HepG2 (cell line): ENCODE results near the gene COA3. TPM values are rescaled to one million over a fixed set of nuclear protein-coding genes. Genes with fewer than 3 reads are reported as not detected.
A peak's percentile ranks its signal among the peaks of the same experiment; 100 is the strongest.

ENCODE experiments used
- BORCS8-MEF2B ChIP-seq: sonication (generic); formaldehyde crosslinking; IDR thresholded peaks from 2 replicates; pipeline ENCODE4 v1.8.0; 2022; ENCODE audit warnings: mild to moderate bottlenecking, missing genetic modification reagents
- CAMTA2 ChIP-seq: sonication (generic); formaldehyde crosslinking; IDR thresholded peaks from 2 replicates; pipeline ENCODE4 v1.4.0; 2020; ENCODE audit warnings: mild to moderate bottlenecking, missing genetic modification reagents, borderline replicate concordance
- CHD4 ChIP-seq: fragments of 200-600 bp; sonication (generic); IDR thresholded peaks from 2 replicates; pipeline ENCODE4 v1.7.0; 2017; ENCODE audit warnings: mild to moderate bottlenecking, low read length, borderline replicate concordance
- DNMT3B ChIP-seq: conservative IDR thresholded peaks from 2 replicates; pipeline ENCODE4 v1.6.1; 2016; ENCODE audit warnings: missing biosample characterization, control low read depth
- HCFC1 ChIP-seq: fragments of 150-350 bp; IDR thresholded peaks from 2 replicates; pipeline ENCODE4 v1.6.1; 2014; ENCODE audit warnings: low read depth, low read length
- HNRNPH1 ChIP-seq: fragments of 200-400 bp; formaldehyde crosslinking; optimal IDR thresholded peaks from 2 replicates; pipeline ENCODE3; 2017; ENCODE audit warnings: mild to moderate bottlenecking, low read depth, low read length
- HOXA9 ChIP-seq: sonication (generic); formaldehyde crosslinking; IDR thresholded peaks from 2 replicates; pipeline ENCODE4 v1.8.1; 2022; ENCODE audit warnings: missing genetic modification reagents, mild to moderate bottlenecking, moderate library complexity, borderline replicate concordance
- POLR2A ChIP-seq, 2 experiments: IDR thresholded peaks; 2 replicates each; pipeline ENCODE4 v1.6.1; 2011; ENCODE audit warnings: low read depth in 2 of 2, low read length in 2 of 2, mild to moderate bottlenecking in 1 of 2, moderate library complexity in 1 of 2; ENCODE audit not compliant: insufficient read depth in 1 of 2
- POLR2G ChIP-seq: fragments of 200-400 bp; formaldehyde crosslinking; IDR thresholded peaks from 2 replicates; pipeline ENCODE4 v1.6.1; 2018; ENCODE audit warnings: mild to moderate bottlenecking, low read depth, low read length, moderate library complexity
- REXO4 ChIP-seq: sonication (generic); formaldehyde crosslinking; IDR thresholded peaks from 2 replicates; pipeline ENCODE4 v1.8.0; 2022; ENCODE audit warnings: missing genetic modification reagents, mild to moderate bottlenecking, borderline replicate concordance
- TAF1 ChIP-seq: sonication (generic); formaldehyde crosslinking; IDR thresholded peaks from 2 replicates; pipeline ENCODE4 v1.4.0; 2020; ENCODE audit warnings: missing genetic modification reagents
- TSC22D2 ChIP-seq: sonication (generic); formaldehyde crosslinking; IDR thresholded peaks from 2 replicates; pipeline ENCODE4 v1.5.1; 2020; ENCODE audit warnings: missing genetic modification reagents, mild to moderate bottlenecking, borderline replicate concordance
- XBP1 ChIP-seq: sonication (generic); formaldehyde crosslinking; IDR thresholded peaks from 2 replicates; pipeline ENCODE4 v1.5.0; 2020; ENCODE audit warnings: missing genetic modification reagents
- ZBTB7B ChIP-seq: sonication (generic); formaldehyde crosslinking; IDR thresholded peaks from 2 replicates; pipeline ENCODE4 v1.4.0; 2020; ENCODE audit warnings: missing genetic modification reagents
- ZNF510 ChIP-seq: sonication (generic); formaldehyde crosslinking; IDR thresholded peaks from 2 replicates; pipeline ENCODE4 v1.4.0; 2020; ENCODE audit warnings: low read depth, mild to moderate bottlenecking, missing genetic modification reagents
- polyA plus RNA-seq, 8 experiments: library from polyadenylated mRNA; depleted of rRNA in 3 of 8; stranded (reverse) in 7 of 8; unstranded in 1 of 8; fragments of >200 nt; fragmentation: Illumina TruSeq in 4 of 8; extraction: Trizol in 4 of 8; gene quantifications; 2 replicates each; pipeline versions ENCODE4 v1.2.1 to v1.2.3, GENCODE V29; 2011 to 2016; ENCODE audit warnings: low read depth in 4 of 8, missing spikeins in 1 of 8, mixed read lengths in 1 of 8; ENCODE audit not compliant: insufficient read depth in 1 of 8
- total RNA-seq, 5 experiments: library from RNA; depleted of rRNA; stranded (reverse); fragments of >200 nt; fragmentation: Illumina TruSeq; extraction: Trizol; gene quantifications; 2 replicates each; pipeline ENCODE4 v1.2.3, GENCODE V29; 2016; ENCODE audit warnings: low read depth in 1 of 5
- TF ChIP-seq, protein P1 (sequence below): sonication (generic); formaldehyde crosslinking; IDR thresholded peaks from 2 replicates; pipeline ENCODE4 v1.5.1; 2020; ENCODE audit warnings: mild to moderate bottlenecking, moderate library complexity, missing genetic modification reagents
- TF ChIP-seq, protein P2 (sequence below): sonication (generic); formaldehyde crosslinking; IDR thresholded peaks from 2 replicates; pipeline ENCODE4 v1.4.0; 2020; ENCODE audit warnings: missing genetic modification reagents, borderline replicate concordance
- TF ChIP-seq, protein P3 (sequence below): sonication (generic); formaldehyde crosslinking; IDR thresholded peaks from 2 replicates; pipeline ENCODE4 v1.8.1; 2023; ENCODE audit warnings: missing genetic modification reagents, inconsistent platforms, borderline replicate concordance
- TF ChIP-seq, protein P4 (sequence below): sonication (generic); formaldehyde crosslinking; IDR thresholded peaks from 2 replicates; pipeline ENCODE4 v1.4.0; 2020; ENCODE audit warnings: missing genetic modification reagents, borderline replicate concordance
- TF ChIP-seq, protein P5 (sequence below): sonication (generic); formaldehyde crosslinking; IDR thresholded peaks from 2 replicates; pipeline ENCODE4 v1.4.0; 2020; ENCODE audit warnings: mild to moderate bottlenecking, low read depth, missing genetic modification reagents
- TF ChIP-seq, protein P6 (sequence below): IDR thresholded peaks from 2 replicates; pipeline ENCODE4 v1.6.1; 2016; ENCODE audit warnings: missing compliant biosample characterization, missing genetic modification reagents, borderline replicate concordance

The COA3 gene
- total and polyA plus RNA-seq, 2 of the 13 experiments (the other 11 are each of a cell fraction or from before 2014, with no cell fraction given) = 133 to 202 TPM

DNA sequence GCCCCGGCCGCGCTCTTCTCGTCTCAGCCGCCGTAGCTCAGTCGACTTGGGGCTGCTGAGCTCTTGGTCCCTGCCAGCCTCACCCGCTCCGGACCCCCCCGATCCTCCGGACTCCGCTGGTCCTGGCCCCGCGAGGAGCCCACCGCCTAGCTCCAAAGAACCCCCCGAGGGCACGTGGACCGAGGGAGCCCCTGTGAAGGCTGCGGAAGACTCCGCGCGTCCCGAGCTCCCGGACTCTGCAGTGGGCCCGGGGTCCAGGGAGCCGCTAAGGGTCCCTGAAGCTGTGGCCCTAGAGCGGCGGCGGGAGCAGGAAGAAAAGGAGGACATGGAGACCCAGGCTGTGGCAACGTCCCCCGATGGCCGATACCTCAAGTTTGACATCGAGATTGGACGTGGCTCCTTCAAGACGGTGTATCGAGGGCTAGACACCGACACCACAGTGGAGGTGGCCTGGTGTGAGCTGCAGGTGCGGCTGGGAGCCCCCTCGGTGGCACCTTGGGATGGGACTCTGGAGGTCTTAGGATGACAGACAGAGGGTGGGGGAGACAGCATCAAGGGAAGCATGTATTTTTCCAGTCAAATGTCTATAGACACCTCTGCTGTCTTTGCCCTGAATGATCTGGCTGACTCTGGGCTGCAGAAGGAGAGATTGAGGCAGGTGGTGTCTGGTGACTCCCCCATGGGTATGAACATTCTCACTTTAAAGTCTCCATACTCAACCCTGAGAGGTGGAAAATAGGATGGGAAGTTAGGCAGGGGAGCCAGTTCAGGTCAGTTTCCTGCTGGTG, 17.5 kb downstream of the COA3 start (continued):
- TF ChIP-seq HOXA9 (CRISPR knock-in tag) = no peak
- TF ChIP-seq CHD4 = no peak
- TF ChIP-seq HNRNPH1 = no peak
- TF ChIP-seq CAMTA2 (CRISPR knock-in tag) = peak; percentile 89; the same call in 1 of the 2 replicates
- TF ChIP-seq POLR2A (IDR thresholded peaks at IDR 0.05; ENCODE audit: insufficient read depth in 1 of 2, low read depth in 2 of 2, low read length in 2 of 2) = 0 out of 4 replicates have a peak, but pooled peaks of 1 of the 2 experiments have one; percentile 14
- no peak for TF ChIP-seq TSC22D2
- TF ChIP-seq, protein P1, sequence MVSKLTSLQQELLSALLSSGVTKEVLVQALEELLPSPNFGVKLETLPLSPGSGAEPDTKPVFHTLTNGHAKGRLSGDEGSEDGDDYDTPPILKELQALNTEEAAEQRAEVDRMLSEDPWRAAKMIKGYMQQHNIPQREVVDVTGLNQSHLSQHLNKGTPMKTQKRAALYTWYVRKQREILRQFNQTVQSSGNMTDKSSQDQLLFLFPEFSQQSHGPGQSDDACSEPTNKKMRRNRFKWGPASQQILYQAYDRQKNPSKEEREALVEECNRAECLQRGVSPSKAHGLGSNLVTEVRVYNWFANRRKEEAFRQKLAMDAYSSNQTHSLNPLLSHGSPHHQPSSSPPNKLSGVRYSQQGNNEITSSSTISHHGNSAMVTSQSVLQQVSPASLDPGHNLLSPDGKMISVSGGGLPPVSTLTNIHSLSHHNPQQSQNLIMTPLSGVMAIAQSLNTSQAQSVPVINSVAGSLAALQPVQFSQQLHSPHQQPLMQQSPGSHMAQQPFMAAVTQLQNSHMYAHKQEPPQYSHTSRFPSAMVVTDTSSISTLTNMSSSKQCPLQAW (CRISPR knock-in tag) = no peak
- TF ChIP-seq, protein P2, sequence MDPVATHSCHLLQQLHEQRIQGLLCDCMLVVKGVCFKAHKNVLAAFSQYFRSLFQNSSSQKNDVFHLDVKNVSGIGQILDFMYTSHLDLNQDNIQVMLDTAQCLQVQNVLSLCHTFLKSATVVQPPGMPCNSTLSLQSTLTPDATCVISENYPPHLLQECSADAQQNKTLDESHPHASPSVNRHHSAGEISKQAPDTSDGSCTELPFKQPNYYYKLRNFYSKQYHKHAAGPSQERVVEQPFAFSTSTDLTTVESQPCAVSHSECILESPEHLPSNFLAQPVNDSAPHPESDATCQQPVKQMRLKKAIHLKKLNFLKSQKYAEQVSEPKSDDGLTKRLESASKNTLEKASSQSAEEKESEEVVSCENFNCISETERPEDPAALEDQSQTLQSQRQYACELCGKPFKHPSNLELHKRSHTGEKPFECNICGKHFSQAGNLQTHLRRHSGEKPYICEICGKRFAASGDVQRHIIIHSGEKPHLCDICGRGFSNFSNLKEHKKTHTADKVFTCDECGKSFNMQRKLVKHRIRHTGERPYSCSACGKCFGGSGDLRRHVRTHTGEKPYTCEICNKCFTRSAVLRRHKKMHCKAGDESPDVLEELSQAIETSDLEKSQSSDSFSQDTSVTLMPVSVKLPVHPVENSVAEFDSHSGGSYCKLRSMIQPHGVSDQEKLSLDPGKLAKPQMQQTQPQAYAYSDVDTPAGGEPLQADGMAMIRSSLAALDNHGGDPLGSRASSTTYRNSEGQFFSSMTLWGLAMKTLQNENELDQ (CRISPR knock-in tag) = no peak
- TF ChIP-seq HCFC1 = no peak
- TF ChIP-seq REXO4 (CRISPR knock-in tag) = no peak
- TF ChIP-seq, protein P3, sequence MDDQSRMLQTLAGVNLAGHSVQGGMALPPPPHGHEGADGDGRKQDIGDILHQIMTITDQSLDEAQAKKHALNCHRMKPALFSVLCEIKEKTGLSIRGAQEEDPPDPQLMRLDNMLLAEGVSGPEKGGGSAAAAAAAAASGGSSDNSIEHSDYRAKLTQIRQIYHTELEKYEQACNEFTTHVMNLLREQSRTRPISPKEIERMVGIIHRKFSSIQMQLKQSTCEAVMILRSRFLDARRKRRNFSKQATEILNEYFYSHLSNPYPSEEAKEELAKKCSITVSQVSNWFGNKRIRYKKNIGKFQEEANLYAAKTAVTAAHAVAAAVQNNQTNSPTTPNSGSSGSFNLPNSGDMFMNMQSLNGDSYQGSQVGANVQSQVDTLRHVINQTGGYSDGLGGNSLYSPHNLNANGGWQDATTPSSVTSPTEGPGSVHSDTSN (CRISPR knock-in tag) = no peak
- TF ChIP-seq DNMT3B (CRISPR knock-in tag) = 0 out of 2 replicates have a peak, but pooled peaks have one; percentile 30
- TF ChIP-seq ZNF510 (CRISPR knock-in tag) = no peak
- no peak for TF ChIP-seq POLR2G
- no peak for TF ChIP-seq XBP1 (CRISPR knock-in tag)
- TF ChIP-seq TAF1 (CRISPR knock-in tag) = no peak
- TF ChIP-seq, protein P4, sequence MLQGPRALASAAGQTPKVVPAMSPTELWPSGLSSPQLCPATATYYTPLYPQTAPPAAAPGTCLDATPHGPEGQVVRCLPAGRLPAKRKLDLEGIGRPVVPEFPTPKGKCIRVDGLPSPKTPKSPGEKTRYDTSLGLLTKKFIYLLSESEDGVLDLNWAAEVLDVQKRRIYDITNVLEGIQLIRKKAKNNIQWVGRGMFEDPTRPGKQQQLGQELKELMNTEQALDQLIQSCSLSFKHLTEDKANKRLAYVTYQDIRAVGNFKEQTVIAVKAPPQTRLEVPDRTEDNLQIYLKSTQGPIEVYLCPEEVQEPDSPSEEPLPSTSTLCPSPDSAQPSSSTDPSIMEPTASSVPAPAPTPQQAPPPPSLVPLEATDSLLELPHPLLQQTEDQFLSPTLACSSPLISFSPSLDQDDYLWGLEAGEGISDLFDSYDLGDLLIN (CRISPR knock-in tag) = no peak
- TF ChIP-seq ZBTB7B = no peak
- TF ChIP-seq, protein P5, sequence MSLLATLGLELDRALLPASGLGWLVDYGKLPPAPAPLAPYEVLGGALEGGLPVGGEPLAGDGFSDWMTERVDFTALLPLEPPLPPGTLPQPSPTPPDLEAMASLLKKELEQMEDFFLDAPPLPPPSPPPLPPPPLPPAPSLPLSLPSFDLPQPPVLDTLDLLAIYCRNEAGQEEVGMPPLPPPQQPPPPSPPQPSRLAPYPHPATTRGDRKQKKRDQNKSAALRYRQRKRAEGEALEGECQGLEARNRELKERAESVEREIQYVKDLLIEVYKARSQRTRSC (CRISPR knock-in tag) = no peak
- TF ChIP-seq, protein P6, sequence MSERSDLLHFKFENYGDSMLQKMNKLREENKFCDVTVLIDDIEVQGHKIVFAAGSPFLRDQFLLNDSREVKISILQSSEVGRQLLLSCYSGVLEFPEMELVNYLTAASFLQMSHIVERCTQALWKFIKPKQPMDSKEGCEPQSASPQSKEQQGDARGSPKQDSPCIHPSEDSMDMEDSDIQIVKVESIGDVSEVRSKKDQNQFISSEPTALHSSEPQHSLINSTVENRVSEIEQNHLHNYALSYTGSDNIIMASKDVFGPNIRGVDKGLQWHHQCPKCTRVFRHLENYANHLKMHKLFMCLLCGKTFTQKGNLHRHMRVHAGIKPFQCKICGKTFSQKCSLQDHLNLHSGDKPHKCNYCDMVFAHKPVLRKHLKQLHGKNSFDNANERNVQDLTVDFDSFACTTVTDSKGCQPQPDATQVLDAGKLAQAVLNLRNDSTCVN (CRISPR knock-in tag) = 0 out of 2 replicates have a peak, but pooled peaks have one; percentile 13
- peak; percentile 54; the same call in 1 of the 2 replicates for TF ChIP-seq BORCS8-MEF2B (CRISPR knock-in tag)
